CD14-positive monocyte (primary cell): ENCODE measurements around the gene CECR2. TPM values are rescaled to one million over a fixed set of nuclear protein-coding genes. Genes with fewer than 3 reads are reported as not detected.

Source experiments
- DNase-seq, 3 donors: peaks; one replicate each; pipeline ENCODE4 v3.0.0-alpha.2; 2011 to 2022
- H2AFZ ChIP-seq: 2 replicates; pipeline ENCODE4 v1.6.0; 2012; ENCODE audit warnings: mild to moderate bottlenecking, low read depth, low read length, inconsistent platforms; ENCODE audit not compliant: insufficient read depth, poor library complexity, severe bottlenecking
- H3K27ac ChIP-seq, 2 donors: 1 replicate in 1 of 2; 2 replicates in 1 of 2; pipeline ENCODE4 v1.5.1; 2012 to 2013; ENCODE audit warnings: low read length in 2 of 2, control low read depth in 1 of 2, inconsistent platforms in 1 of 2, low read depth in 1 of 2, mild to moderate bottlenecking in 1 of 2
- H3K27me3 ChIP-seq, 2 donors: one replicate each; pipeline versions ENCODE4 v1.6.0 to v1.6.1; 2011 to 2013; ENCODE audit warnings: low read length in 2 of 2; ENCODE audit not compliant: control insufficient read depth in 2 of 2, insufficient read depth in 2 of 2
- H3K36me3 ChIP-seq, 2 donors: replicated peaks in 1 of 2; 1 replicate in 1 of 2; 2 replicates in 1 of 2; pipeline versions ENCODE4 v1.5.1 to v1.6.1; 2012 to 2013; ENCODE audit warnings: low read length in 2 of 2, control low read depth in 1 of 2, inconsistent platforms in 1 of 2, mild to moderate bottlenecking in 1 of 2; ENCODE audit not compliant: insufficient read depth in 2 of 2, control insufficient read depth in 1 of 2
- H3K4me1 ChIP-seq, 2 donors: 1 replicate in 1 of 2; 2 replicates in 1 of 2; pipeline versions ENCODE4 v1.5.1 to v1.6.1; 2012 to 2013; ENCODE audit warnings: low read length in 2 of 2, control low read depth in 1 of 2, inconsistent platforms in 1 of 2, mild to moderate bottlenecking in 1 of 2, moderate library complexity in 1 of 2; ENCODE audit not compliant: insufficient read depth in 2 of 2, control insufficient read depth in 1 of 2
- H3K4me2 ChIP-seq: replicated peaks from 2 replicates; pipeline ENCODE3; 2012; ENCODE audit warnings: low read length, moderate library complexity, mild to moderate bottlenecking; ENCODE audit not compliant: poor library complexity, severe bottlenecking; ENCODE audit errors: extremely low read depth
- H3K4me3 ChIP-seq, 3 experiments: fragments of 200-600 bp in 1 of 3; sonication (generic) in 1 of 3; replicated peaks in 1 of 3; 1 replicate in 2 of 3; 2 replicates in 1 of 3; pipeline ENCODE4 v1.5.1; 2011 to 2013; ENCODE audit warnings: low read length in 3 of 3, mild to moderate bottlenecking in 3 of 3, control low read depth in 2 of 3, low read depth in 2 of 3, inconsistent platforms in 1 of 3, moderate library complexity in 1 of 3
- H3K79me2 ChIP-seq: 2 replicates; pipeline ENCODE4 v1.6.0; 2012; ENCODE audit warnings: mild to moderate bottlenecking, control low read depth, inconsistent platforms, low read length, moderate library complexity; ENCODE audit not compliant: insufficient read depth
- H3K9ac ChIP-seq: 2 replicates; pipeline ENCODE4 v1.6.0; 2017; ENCODE audit warnings: low read length, mild to moderate bottlenecking; ENCODE audit not compliant: insufficient read depth, poor library complexity, severe bottlenecking
- H3K9me3 ChIP-seq, 2 donors: replicated peaks in 1 of 2; 1 replicate in 1 of 2; 2 replicates in 1 of 2; pipeline versions ENCODE4 v1.5.1 to v1.6.1; 2012 to 2013; ENCODE audit warnings: low read length in 2 of 2, control low read depth in 1 of 2; ENCODE audit not compliant: control insufficient read depth in 1 of 2, insufficient read depth in 1 of 2
- H4K20me1 ChIP-seq: 2 replicates; pipeline ENCODE4 v1.6.0; 2012; ENCODE audit warnings: mild to moderate bottlenecking, low read length, control low read depth, moderate library complexity; ENCODE audit not compliant: insufficient read depth
- H3K27ac Mint-ChIP-seq, 7 donors: one replicate each; pipeline ENCODE4 v1.8.0; 2020; ENCODE audit warnings: mild to moderate bottlenecking in 7 of 7, mixed read lengths in 7 of 7, moderate library complexity in 6 of 7, inconsistent platforms in 2 of 7
- H3K27me3 Mint-ChIP-seq, 3 donors: one replicate each; pipeline ENCODE4 v1.8.0; 2021 to 2022; ENCODE audit warnings: low read depth in 3 of 3, mild to moderate bottlenecking in 3 of 3, mixed read lengths in 3 of 3, moderate library complexity in 3 of 3, inconsistent platforms in 1 of 3
- H3K36me3 Mint-ChIP-seq, 2 donors: one replicate each; pipeline ENCODE4 v1.8.0; 2020; ENCODE audit warnings: mixed read lengths in 2 of 2, inconsistent platforms in 1 of 2, mild to moderate bottlenecking in 1 of 2
- H3K4me1 Mint-ChIP-seq: one replicate; pipeline ENCODE4 v1.8.0; 2020; ENCODE audit warnings: mild to moderate bottlenecking, mixed read lengths
- H3K4me3 Mint-ChIP-seq, 2 donors: one replicate each; pipeline ENCODE4 v1.8.0; 2020; ENCODE audit warnings: mild to moderate bottlenecking in 2 of 2, mixed read lengths in 2 of 2, moderate library complexity in 1 of 2
- H3K9me3 Mint-ChIP-seq, 7 donors: one replicate each; pipeline ENCODE4 v1.8.0; 2020 to 2022; ENCODE audit warnings: mixed read lengths in 7 of 7, mild to moderate bottlenecking in 6 of 7, moderate library complexity in 6 of 7, inconsistent platforms in 2 of 7
- WGBS: methylation state at CpG from one replicate; pipeline ENCODE4 v1.1.5; 2013; ENCODE audit warnings: missing lambda C conversion rate; ENCODE audit not compliant: insufficient coverage; 5-methylcytosine and 5-hydroxymethylcytosine counted together
- intact Hi-C, 2 donors: fragments of 100-400 bp; cut with micrococcal nuclease; formaldehyde crosslinking; loops; one replicate each; pipeline versions ENCODE4 v1.15.0 to v1.15.1; 2023
- polyA plus RNA-seq, 3 donors: library from polyadenylated mRNA; depleted of rRNA in 1 of 3; unstranded in 2 of 3; stranded (reverse) in 1 of 3; fragments of 300-500 nt in 2 of 3; fragments of >200 nt in 1 of 3; fragmentation: Illumina TruSeq in 2 of 3; gene quantifications; 1 replicate in 2 of 3; 2 replicates in 1 of 3; pipeline ENCODE4 v1.2.3, GENCODE V29; 2012 to 2021
- TF ChIP-seq, protein P1 (sequence below): fragments of 200-600 bp; IDR thresholded peaks from one replicate; pipeline ENCODE4 v1.8.0; 2022; ENCODE audit warnings: antibody characterized with exemption, mild to moderate bottlenecking

The CECR2 gene
- polyA plus RNA-seq, 3 donors = 0.02 to 0.29 (median 0.24) TPM

DNA sequence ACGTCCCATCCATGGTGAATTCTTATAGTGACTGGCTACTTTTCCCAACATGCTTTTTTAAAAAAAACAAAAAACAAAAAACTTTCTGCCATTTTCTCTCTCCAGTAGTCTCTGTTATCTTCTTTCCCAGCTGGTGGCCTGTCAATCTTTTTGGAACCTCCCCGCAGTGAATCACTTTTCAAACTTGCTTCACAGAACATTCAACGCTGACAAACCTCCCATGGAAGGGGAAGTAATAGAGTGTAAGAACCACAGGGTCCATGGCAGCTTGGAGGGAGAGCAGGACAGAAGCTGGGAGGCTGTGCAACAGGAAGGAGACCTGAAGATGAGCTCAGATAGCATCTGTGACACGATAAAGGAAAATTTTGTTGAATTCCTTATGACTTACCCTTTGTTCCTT is 9.8 kb upstream of the CECR2 start:
- TF ChIP-seq, protein P1, sequence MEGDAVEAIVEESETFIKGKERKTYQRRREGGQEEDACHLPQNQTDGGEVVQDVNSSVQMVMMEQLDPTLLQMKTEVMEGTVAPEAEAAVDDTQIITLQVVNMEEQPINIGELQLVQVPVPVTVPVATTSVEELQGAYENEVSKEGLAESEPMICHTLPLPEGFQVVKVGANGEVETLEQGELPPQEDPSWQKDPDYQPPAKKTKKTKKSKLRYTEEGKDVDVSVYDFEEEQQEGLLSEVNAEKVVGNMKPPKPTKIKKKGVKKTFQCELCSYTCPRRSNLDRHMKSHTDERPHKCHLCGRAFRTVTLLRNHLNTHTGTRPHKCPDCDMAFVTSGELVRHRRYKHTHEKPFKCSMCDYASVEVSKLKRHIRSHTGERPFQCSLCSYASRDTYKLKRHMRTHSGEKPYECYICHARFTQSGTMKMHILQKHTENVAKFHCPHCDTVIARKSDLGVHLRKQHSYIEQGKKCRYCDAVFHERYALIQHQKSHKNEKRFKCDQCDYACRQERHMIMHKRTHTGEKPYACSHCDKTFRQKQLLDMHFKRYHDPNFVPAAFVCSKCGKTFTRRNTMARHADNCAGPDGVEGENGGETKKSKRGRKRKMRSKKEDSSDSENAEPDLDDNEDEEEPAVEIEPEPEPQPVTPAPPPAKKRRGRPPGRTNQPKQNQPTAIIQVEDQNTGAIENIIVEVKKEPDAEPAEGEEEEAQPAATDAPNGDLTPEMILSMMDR = no peak
- intact Hi-C loops = no loop called here
- Histone ChIP-seq H3K4me2 (no peak overlapping the region), H2AFZ (no peak overlapping the region), H3K9ac (no peak overlapping the region), H3K9me3 (no peaks in the 10 kb centered on the region), H3K4me3 (no peak overlapping the region), H3K27me3 (no peaks in the 10 kb centered on the region), H3K36me3 (no peaks in the 10 kb centered on the region), H3K4me1 (no peaks in the 10 kb centered on the region), H3K79me2 (no peaks in the 10 kb centered on the region), H4K20me1 (no peaks in the 10 kb centered on the region), H3K27ac (no peak overlapping the region)
- H3K9me3 Mint-ChIP-seq = peaks cover 0 to 6% (median 0%) of the 10 kb centered on the region in 7 donors
- peak in 2 of 3 donors; percentile 11 to 12 for DNase-seq
- WGBS = 83% methylated on average over 1 of the region's 4 CpGs
- H3K4me3 Mint-ChIP-seq = no peak overlapping the region
- H3K27ac Mint-ChIP-seq = peak overlapping the region in 1 of 7 donors; percentile 25
- H3K36me3 Mint-ChIP-seq = no peaks in the 10 kb centered on the region
- H3K4me1 Mint-ChIP-seq = no peaks in the 10 kb centered on the region
- peaks cover 14 to 18% (median 18%) of the 10 kb centered on the region in 3 donors for H3K27me3 Mint-ChIP-seq

DNA sequence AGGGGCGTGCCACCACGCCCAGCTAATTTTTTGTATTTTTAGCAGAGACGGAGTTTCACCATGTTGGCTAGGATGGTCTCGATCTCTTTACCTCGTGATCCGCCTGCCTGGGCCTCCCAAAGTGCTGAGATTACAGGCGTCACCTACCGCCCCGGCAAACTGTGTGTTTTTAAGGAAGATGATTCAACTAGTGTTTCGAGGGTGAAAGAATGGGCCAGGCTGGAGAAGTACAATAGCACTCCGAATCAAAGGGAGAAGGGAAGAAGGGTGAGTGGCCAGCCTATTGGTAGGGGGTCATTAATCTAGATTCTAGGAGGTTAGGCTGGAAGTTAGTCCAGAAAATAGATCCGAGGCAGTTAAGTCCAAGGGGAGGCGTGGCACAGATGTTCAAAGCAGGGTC is 2.9 kb upstream of the CECR2 start:
- intact Hi-C loops = no loop called here
- peaks cover 0 to 21% (median 7%) of the 10 kb centered on the region in 7 donors for H3K9me3 Mint-ChIP-seq
- peaks cover 42 to 52% of the 10 kb centered on the region in 2 donors for H3K27me3 ChIP-seq
- H3K36me3 Mint-ChIP-seq = peaks cover 0 to 7% of the 10 kb centered on the region in 2 donors
- peaks cover 22% of the 10 kb centered on the region for H3K4me1 Mint-ChIP-seq
- no peaks in the 10 kb centered on the region for H3K36me3 ChIP-seq
- no peaks in the 10 kb centered on the region for H4K20me1 ChIP-seq
- peaks cover 65 to 75% (median 67%) of the 10 kb centered on the region in 3 donors for H3K27me3 Mint-ChIP-seq
- H3K27ac Mint-ChIP-seq = no peak overlapping the region
- H3K9ac ChIP-seq = no peak overlapping the region
- no peak for DNase-seq
- peaks cover 8 to 21% of the 10 kb centered on the region in 2 donors for H3K4me1 ChIP-seq
- no peak overlapping the region for H2AFZ ChIP-seq
- no peak overlapping the region for H3K4me3 ChIP-seq
- 91% methylated on average over 13 of the region's 13 CpGs for WGBS
- peaks cover 0 to 15% of the 10 kb centered on the region in 2 donors for H3K9me3 ChIP-seq
- no peak overlapping the region for H3K27ac ChIP-seq
- no peaks in the 10 kb centered on the region for H3K79me2 ChIP-seq
- peak overlapping the region in 1 of 2 donors; percentile 87 for H3K4me3 Mint-ChIP-seq
- H3K4me2 ChIP-seq = no peak overlapping the region
- TF ChIP-seq, protein P1 = no peak
